A204.1 (cell line): ENCODE results near the gene SNAP47.

Experiments
- FAIRE-seq: peaks from 2 replicates; lab custom pipeline; 2012; peaks lifted over from hg19 to GRCh38; lab: Jason Lieb, UNC

The SNAP47 gene

GRCh38 chr1:227731696-227732585, 3.3 kb upstream of the SNAP47 start:
- FAIRE-seq, result no peak

GRCh38 chr1:227732586-227733308, 2.5 kb upstream of the SNAP47 start:
- no peak for FAIRE-seq

- FAIRE-seq, result no peak
Observed at GRCh38 chr1:227733309-227733705, 1.9 kb upstream of the SNAP47 start.

- FAIRE-seq, result no peak
Observed at GRCh38 chr1:227733751-227734545, 1.3 kb upstream of the SNAP47 start.

GRCh38 chr1:227734546-227734855, 734 bp upstream of the SNAP47 start:
- no peak for FAIRE-seq

- FAIRE-seq, result no peak
Observed at GRCh38 chr1:227735539-227736285, 477 bp downstream of the SNAP47 start.

GRCh38 chr1:227736814-227737432, 1.7 kb downstream of the SNAP47 start:
- no peak for FAIRE-seq

GRCh38 chr1:227738820-227739219, 3.6 kb downstream of the SNAP47 start:
- FAIRE-seq, result no peak

GRCh38 chr1:227739636-227740035, 4.4 kb downstream of the SNAP47 start:
- no peak for FAIRE-seq

- FAIRE-seq, result no peak
Observed at GRCh38 chr1:227740401-227740960, 5.2 kb downstream of the SNAP47 start.

- FAIRE-seq, result no peak
Observed at GRCh38 chr1:227741166-227741870, 6.1 kb downstream of the SNAP47 start.

- FAIRE-seq, result no peak
Observed at GRCh38 chr1:227742738-227743715, 7.8 kb downstream of the SNAP47 start.

GRCh38 chr1:227744668-227745067, 9.4 kb downstream of the SNAP47 start:
- no peak for FAIRE-seq

GRCh38 chr1:227745568-227746265, 10.5 kb downstream of the SNAP47 start:
- FAIRE-seq, result no peak

GRCh38 chr1:227746676-227747075, 11.4 kb downstream of the SNAP47 start:
- FAIRE-seq, result no peak

- FAIRE-seq, result no peak
Observed at GRCh38 chr1:227747382-227747781, 12.1 kb downstream of the SNAP47 start.

GRCh38 chr1:227747948-227748495, 12.8 kb downstream of the SNAP47 start:
- FAIRE-seq, result no peak

- FAIRE-seq, result no peak
Observed at GRCh38 chr1:227748496-227749182, 13.4 kb downstream of the SNAP47 start.
